ENCODE measurements around the gene HOXD8. TPM values are rescaled to one million over a fixed set of nuclear protein-coding genes. Genes with fewer than 3 reads are reported as not detected.

HOXD8 gene
- total and polyA plus RNA-seq, 2 of the 8 experiments (the other 6 are each of a cell fraction or from before 2014, with no cell fraction given) = not detected

DNA sequence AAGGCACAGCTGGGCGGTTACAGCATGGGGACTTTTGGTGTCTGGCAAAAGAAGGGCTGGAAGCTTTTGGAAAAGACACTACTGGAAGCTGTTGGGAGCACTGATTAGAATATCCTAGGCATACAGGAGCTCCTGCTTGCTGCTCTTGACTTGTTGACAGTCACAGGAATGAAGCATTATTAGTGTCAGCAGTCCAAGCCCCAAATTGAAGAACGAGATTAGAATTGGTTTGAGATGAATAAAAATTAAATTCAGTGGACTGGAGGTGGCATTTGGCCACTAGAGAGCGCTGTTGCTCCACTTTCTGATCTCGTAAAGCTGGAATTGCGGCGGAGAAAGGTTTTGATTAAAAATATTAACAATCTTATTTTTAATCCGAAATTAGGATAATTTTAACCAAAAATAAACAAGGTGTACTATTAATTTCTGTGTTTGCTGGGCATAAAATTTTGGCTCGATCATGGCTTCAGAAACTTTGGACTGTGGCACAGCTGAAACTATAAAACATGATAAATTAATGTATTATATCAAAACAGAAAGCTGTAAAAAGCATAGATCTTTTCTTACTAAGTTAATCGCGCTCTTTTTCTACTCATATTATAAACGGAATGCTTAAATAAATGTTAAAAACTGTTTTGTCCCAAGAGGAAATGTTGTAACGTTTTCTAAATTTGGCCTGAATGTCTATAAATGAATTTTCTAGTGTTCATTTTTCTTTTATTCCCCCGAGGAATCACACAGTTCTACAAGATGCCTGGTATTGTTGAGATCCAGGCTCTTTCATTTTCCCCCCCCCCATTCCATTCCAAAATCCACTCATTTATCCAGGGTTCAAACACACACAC lies 2.4 kb upstream of the HOXD8 start:
- Histone ChIP-seq H3K56ac (replicated peaks; ENCODE audit: insufficient read length, low read depth, low read length) (no peak overlapping the region), H3K27ac (ENCODE audit: low read depth, low read length) (no peak overlapping the region), H3K9ac (replicated peaks in 1 of 4; ENCODE audit: extremely low read depth in 1 of 4, low read depth in 3 of 4, low read length in 3 of 4) (no peak overlapping the region), H3K23me2 (ENCODE audit: low read depth, low read length) (peaks cover 2% of the 10 kb centered on the region; the same call in 1 of the 2 replicates), H2BK5ac (ENCODE audit: low read depth, low read length) (no peak overlapping the region), H3K14ac (ENCODE audit: insufficient read length) (no peak overlapping the region), H2AFZ (ENCODE audit: low read length) (no peak overlapping the region), H3K79me2 (ENCODE audit: control insufficient read depth in 1 of 2, insufficient read depth in 2 of 2, low read length in 2 of 2) (no peaks in the 10 kb centered on the region), H4K8ac (ENCODE audit: extremely low read depth, insufficient read depth, low read length) (no peak overlapping the region), H3K79me1 (ENCODE audit: low read depth, low read length) (no peaks in the 10 kb centered on the region), H3K4me2 (ENCODE audit: insufficient read depth in 1 of 2, low read depth in 2 of 2, low read length in 2 of 2) (no peak overlapping the region; a peak in 1 of 4 replicates), H4K5ac (ENCODE audit: insufficient read length, low read depth, low read length) (no peak overlapping the region), H3K9me3 (ENCODE audit: insufficient read depth in 2 of 2, low read depth in 1 of 2, low read length in 1 of 2) (no peaks in the 10 kb centered on the region; a peak in 1 of 4 replicates), H3K36me3 (ENCODE audit: control insufficient read depth in 2 of 4, insufficient read depth in 4 of 4, low read length in 3 of 4) (peaks cover 0 to 25% (median 0%) of the 10 kb centered on the region in 4 experiments; a peak in 1 of 8 replicates), H2BK15ac (ENCODE audit: low read length) (no peak overlapping the region), H3K27me3 (replicated peaks in 1 of 4; ENCODE audit: control insufficient read depth in 3 of 4, extremely low read depth in 1 of 4, insufficient read depth in 3 of 4, low read length in 3 of 4) (peaks cover 94 to 100% (median 98%) of the 10 kb centered on the region in 4 experiments), H2AK5ac (ENCODE audit: low read depth, low read length) (no peak overlapping the region), H2BK120ac (replicated peaks; ENCODE audit: low read depth, low read length) (no peak overlapping the region), H3K4me3 (ENCODE audit: extremely low read depth in 1 of 4, insufficient read depth in 2 of 4, low read depth in 3 of 4, low read length in 4 of 4) (no peak overlapping the region), H4K20me1 (replicated peaks in 1 of 2; ENCODE audit: control insufficient read depth in 1 of 2, insufficient read depth in 2 of 2, low read length in 2 of 2) (peaks cover 15 to 21% of the 10 kb centered on the region in 2 experiments), H3K23ac (ENCODE audit: insufficient read length) (no peak overlapping the region), H2BK20ac (ENCODE audit: low read length) (no peak overlapping the region), H3K18ac (ENCODE audit: extremely low read depth, low read length) (no peak overlapping the region), H3K4ac (replicated peaks; ENCODE audit: insufficient read length, low read depth, low read length) (no peak overlapping the region), H3K4me1 (replicated peaks in 1 of 4; ENCODE audit: control insufficient read depth in 3 of 4, insufficient read depth in 4 of 4, low read length in 3 of 4) (peaks cover 0 to 14% (median 9%) of the 10 kb centered on the region in 4 experiments; a peak in 6 of 7 replicates), H4K91ac (replicated peaks; ENCODE audit: insufficient read length, low read length) (no peak overlapping the region), H2BK12ac (ENCODE audit: low read depth, low read length) (no peak overlapping the region)
- DNase-seq (ENCODE audit: low read depth in 1 of 2, low spot score in 2 of 2) (peak in 1 of 2 experiments; percentile 83), FAIRE-seq (peak; percentile 19)
- POLR2A ChIA-PET (ENCODE audit: partially characterized antibody) = no interaction called here
- TF ChIP-seq RAD21 (IDR thresholded peaks at IDR 0.05 in 1 of 2, conservative IDR thresholded peaks at IDR 0.05 in 1 of 2; ENCODE audit: low read depth in 2 of 2, low read length in 2 of 2) = peak; percentile 85 to 86
- TF ChIP-seq, protein P1, sequence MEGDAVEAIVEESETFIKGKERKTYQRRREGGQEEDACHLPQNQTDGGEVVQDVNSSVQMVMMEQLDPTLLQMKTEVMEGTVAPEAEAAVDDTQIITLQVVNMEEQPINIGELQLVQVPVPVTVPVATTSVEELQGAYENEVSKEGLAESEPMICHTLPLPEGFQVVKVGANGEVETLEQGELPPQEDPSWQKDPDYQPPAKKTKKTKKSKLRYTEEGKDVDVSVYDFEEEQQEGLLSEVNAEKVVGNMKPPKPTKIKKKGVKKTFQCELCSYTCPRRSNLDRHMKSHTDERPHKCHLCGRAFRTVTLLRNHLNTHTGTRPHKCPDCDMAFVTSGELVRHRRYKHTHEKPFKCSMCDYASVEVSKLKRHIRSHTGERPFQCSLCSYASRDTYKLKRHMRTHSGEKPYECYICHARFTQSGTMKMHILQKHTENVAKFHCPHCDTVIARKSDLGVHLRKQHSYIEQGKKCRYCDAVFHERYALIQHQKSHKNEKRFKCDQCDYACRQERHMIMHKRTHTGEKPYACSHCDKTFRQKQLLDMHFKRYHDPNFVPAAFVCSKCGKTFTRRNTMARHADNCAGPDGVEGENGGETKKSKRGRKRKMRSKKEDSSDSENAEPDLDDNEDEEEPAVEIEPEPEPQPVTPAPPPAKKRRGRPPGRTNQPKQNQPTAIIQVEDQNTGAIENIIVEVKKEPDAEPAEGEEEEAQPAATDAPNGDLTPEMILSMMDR (IDR thresholded peaks at IDR 0.05; ENCODE audit: control extremely low read depth in 1 of 3, insufficient read depth in 1 of 3, low read depth in 1 of 3, low read length in 3 of 3) = peak; percentile 31 to 74 (median 68)
- TF ChIP-seq, protein P2, sequence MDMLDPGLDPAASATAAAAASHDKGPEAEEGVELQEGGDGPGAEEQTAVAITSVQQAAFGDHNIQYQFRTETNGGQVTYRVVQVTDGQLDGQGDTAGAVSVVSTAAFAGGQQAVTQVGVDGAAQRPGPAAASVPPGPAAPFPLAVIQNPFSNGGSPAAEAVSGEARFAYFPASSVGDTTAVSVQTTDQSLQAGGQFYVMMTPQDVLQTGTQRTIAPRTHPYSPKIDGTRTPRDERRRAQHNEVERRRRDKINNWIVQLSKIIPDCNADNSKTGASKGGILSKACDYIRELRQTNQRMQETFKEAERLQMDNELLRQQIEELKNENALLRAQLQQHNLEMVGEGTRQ (IDR thresholded peaks at IDR 0.05; ENCODE audit: low read length) = no peak
- CTCF ChIA-PET (ENCODE audit: partially characterized antibody) = interaction anchor here (0.6 to 6.2 kb wide), 48 partner anchors 11 to 1548 kb away, joined by 3 to 72 read pairs (median 4); partner anchors contain the start of genes HOXD10 and HOXD4
- 10% methylated on average over 13 of the region's 13 CpGs; no CpG with 5 or more reads in 1 of the 2 experiments for WGBS, 2 experiments (ENCODE audit: extremely low coverage in 1 of 2, insufficient coverage in 1 of 2, insufficient read length in 1 of 2, insufficient replicate concordance in 2 of 2, low coverage in 1 of 2, low lambda C conversion rate in 2 of 2, missing lambda C conversion rate in 1 of 2)
